A673 (cell line): ENCODE measurements around the gene BLVRB. TPM values are rescaled to one million over a fixed set of nuclear protein-coding genes. Genes with fewer than 3 reads are reported as not detected.

Experiments used
- BruUV-seq: library from RNA; stranded (reverse); fragments of 400-500 nt; replicated peaks from 2 replicates; lab custom pipeline; 2021; lab: Mats Ljungman, UMichigan
- CTCF ChIA-PET: fragments of 300-600 bp; sonication (Branson Sonifier 250); formaldehyde crosslinking; loops from one replicate; lab custom pipeline; 2022; ENCODE audit warnings: antibody characterized with exemption; lab: Charles Lee
- POLR2A ChIA-PET: fragments of 300-600 bp; sonication (Branson Sonifier 250); formaldehyde crosslinking; loops from one replicate; lab custom pipeline; 2022; ENCODE audit warnings: antibody characterized with exemption; ENCODE audit not compliant: low non-redundant PET; lab: Charles Lee
- DNase-seq: peaks from one replicate; pipeline ENCODE4 v3.0.0-alpha.2; 2015; ENCODE audit warnings: low spot score
- H3K27ac ChIP-seq: fragments of 200-600 bp; sonication (generic); 2 replicates; pipeline ENCODE4 v1.5.1; 2016; ENCODE audit warnings: mixed run types, low read depth, mild to moderate bottlenecking, mixed read lengths, antibody characterized with exemption, low read length; ENCODE audit not compliant: poor library complexity, severe bottlenecking
- H3K27me3 ChIP-seq: fragments of 200-600 bp; sonication (generic); replicated peaks from 2 replicates; pipeline ENCODE4 v1.6.1; 2017; ENCODE audit warnings: mixed run types, low read depth, mild to moderate bottlenecking, mixed read lengths, antibody characterized with exemption, low read length; ENCODE audit not compliant: insufficient read depth, poor library complexity
- H3K36me3 ChIP-seq: fragments of 200-600 bp; sonication (generic); 2 replicates; pipeline ENCODE4 v1.6.1; 2016; ENCODE audit warnings: mixed run types, mild to moderate bottlenecking, mixed read lengths, antibody characterized with exemption, low read length; ENCODE audit not compliant: insufficient read depth, poor library complexity, severe bottlenecking
- H3K4me1 ChIP-seq: fragments of 200-600 bp; sonication (generic); 2 replicates; pipeline ENCODE4 v1.6.1; 2017; ENCODE audit warnings: mixed run types, mild to moderate bottlenecking, mixed read lengths, antibody characterized with exemption, low read length; ENCODE audit not compliant: insufficient read depth, poor library complexity, severe bottlenecking
- H3K4me3 ChIP-seq: fragments of 200-600 bp; sonication (generic); 2 replicates; pipeline ENCODE4 v1.5.1; 2016; ENCODE audit warnings: low read depth, mixed run types, mild to moderate bottlenecking, mixed read lengths, low read length; ENCODE audit not compliant: poor library complexity, severe bottlenecking
- H3K9me3 ChIP-seq: fragments of 200-600 bp; sonication (generic); 2 replicates; pipeline ENCODE4 v1.6.1; 2016; ENCODE audit warnings: mixed run types, low read depth, mild to moderate bottlenecking, mixed read lengths, antibody characterized with exemption, low read length; ENCODE audit not compliant: poor library complexity, severe bottlenecking
- CTCF ChIP-seq: fragments of 300-800, 200-600 bp; sonication (generic); conservative IDR thresholded peaks from 2 replicates; pipeline ENCODE4 v1.5.1; 2017; ENCODE audit warnings: low read depth, mild to moderate bottlenecking, antibody characterized with exemption, low read length, moderate library complexity, mixed read lengths
- EZH2 ChIP-seq: fragments of 200-600 bp; sonication (generic); IDR thresholded peaks from 2 replicates; pipeline ENCODE4 v1.6.1; 2017; ENCODE audit warnings: borderline replicate concordance, low read depth, mild to moderate bottlenecking, mixed read lengths, antibody characterized with exemption, low read length; ENCODE audit not compliant: poor library complexity, severe bottlenecking
- intact Hi-C: fragments of 100-400 bp; cut with micrococcal nuclease; formaldehyde crosslinking; loops from one replicate; pipeline ENCODE4 v1.10.0; 2022; ENCODE audit not compliant: unreplicated experiment
- total RNA-seq: library from RNA; stranded (reverse); gene quantifications from 2 replicates; pipeline ENCODE4 v1.2.3, GENCODE V29; 2021

BLVRB gene
- total RNA-seq, 1 experiment from 2014 or later, result 36.1 TPM

GRCh38 chr19:40412866-40413265 is 52.7 kb downstream of the BLVRB start:
- DNase-seq, result no peak
- ChIA-PET POLR2A (no interaction called here), CTCF (no interaction called here)
- TF ChIP-seq CTCF, result no peak
- no peak for TF ChIP-seq EZH2
- BruUV-seq, result no TSS peak
- intact Hi-C loops, result no loop called here
- Histone ChIP-seq H3K4me1 (peaks cover 5% of the 10 kb centered on the region), H3K4me3 (no peak overlapping the region), H3K27me3 (no peaks in the 10 kb centered on the region), H3K27ac (no peak overlapping the region), H3K36me3 (no peaks in the 10 kb centered on the region), H3K9me3 (no peaks in the 10 kb centered on the region)

- Histone ChIP-seq H3K4me1 (peaks cover 5% of the 10 kb centered on the region), H3K36me3 (no peaks in the 10 kb centered on the region), H3K27ac (no peak overlapping the region), H3K9me3 (no peaks in the 10 kb centered on the region), H3K4me3 (no peak overlapping the region), H3K27me3 (no peaks in the 10 kb centered on the region)
- CTCF ChIA-PET, result no interaction called here
- POLR2A ChIA-PET, result no interaction called here
- no peak for DNase-seq
- intact Hi-C loops, result no loop called here
- TF ChIP-seq EZH2 (no peak), CTCF (no peak)
- no TSS peak for BruUV-seq
Observed at GRCh38 chr19:40411958-40412499, 53.5 kb downstream of the BLVRB start.

- POLR2A ChIA-PET, result no interaction called here
- no TSS peak for BruUV-seq
- TF ChIP-seq CTCF, result no peak
- no peak for TF ChIP-seq EZH2
- H3K36me3 ChIP-seq, result no peaks in the 10 kb centered on the region
- peaks cover 5% of the 10 kb centered on the region for H3K4me1 ChIP-seq
- intact Hi-C loops, result no loop called here
- CTCF ChIA-PET, result interaction anchor here (0.5 kb wide), 1 partner anchor 130 kb away, joined by 3 read pairs; no protein-coding TSS in a partner anchor
- H3K27me3 ChIP-seq, result no peaks in the 10 kb centered on the region
- H3K4me3 ChIP-seq, result no peak overlapping the region
- H3K9me3 ChIP-seq, result no peaks in the 10 kb centered on the region
- DNase-seq, result no peak
- no peak overlapping the region for H3K27ac ChIP-seq
Observed at GRCh38 chr19:40411125-40411842, 54.3 kb downstream of the BLVRB start.
